Activated naive CD8-positive, alpha-beta T cell treated with anti-CD3 and anti-CD28 coated beads, Interleukin-2, amount 50 U/mL, for 24 hours (primary cell): Measurements from ENCODE around the gene CFDP1.
"Not testable (repeated sequence)": the region's sequence is repeated elsewhere in the genome, so short reads cannot be mapped to it uniquely, and the experiment has no call there.

Source experiments
- ATAC-seq: fragments of 150-1000 bp; cut with Tn5 transposase; one replicate; pipeline ENCODE4 v1.10.0; 2021
- DNase-seq: peaks from one replicate; pipeline ENCODE4 v3.0.0; 2021
- H3K27ac Mint-ChIP-seq: one replicate; pipeline ENCODE4 v1.8.0; 2021; ENCODE audit warnings: mild to moderate bottlenecking, mixed read lengths
- H3K27me3 Mint-ChIP-seq: one replicate; pipeline ENCODE4 v1.8.0; 2021; ENCODE audit warnings: mixed read lengths
- H3K36me3 Mint-ChIP-seq: one replicate; pipeline ENCODE4 v1.8.0; 2021; ENCODE audit warnings: low read depth, mixed read lengths
- H3K4me1 Mint-ChIP-seq: one replicate; pipeline ENCODE4 v1.8.0; 2021; ENCODE audit warnings: mixed read lengths
- H3K4me3 Mint-ChIP-seq: one replicate; pipeline ENCODE4 v1.8.0; 2021; ENCODE audit warnings: mild to moderate bottlenecking, moderate library complexity, mixed read lengths
- H3K9me3 Mint-ChIP-seq: one replicate; pipeline ENCODE4 v1.8.0; 2021; ENCODE audit warnings: mixed read lengths

The CFDP1 gene

DNA sequence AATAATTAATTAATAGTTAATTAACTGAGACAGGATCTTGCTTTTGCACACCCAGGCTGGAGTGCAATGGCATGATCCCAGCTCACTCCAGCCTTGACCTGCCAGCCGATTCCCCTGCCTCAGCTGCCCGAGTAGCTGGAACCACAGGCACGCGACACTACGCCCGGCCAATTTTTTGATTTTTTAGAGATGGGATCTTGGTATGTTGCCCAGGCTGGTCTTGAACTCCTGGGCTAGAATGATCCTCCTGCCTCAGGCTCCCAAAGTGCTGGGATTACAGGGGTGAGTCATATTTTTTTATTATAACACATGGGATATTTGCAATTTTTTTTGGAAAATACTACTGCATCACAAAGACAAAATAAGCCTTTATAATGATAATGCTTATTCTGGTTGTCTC, 151.5 kb downstream of the CFDP1 start:
- Mint-ChIP-seq H3K27me3 (peaks cover 50% of the 10 kb centered on the region), H3K4me3 (no peak overlapping the region), H3K27ac (no peak overlapping the region), H3K36me3 (peaks cover 3% of the 10 kb centered on the region), H3K9me3 (no peaks in the 10 kb centered on the region), H3K4me1 (no peaks in the 10 kb centered on the region)
- ATAC-seq: no peak
- no peak for DNase-seq

DNA sequence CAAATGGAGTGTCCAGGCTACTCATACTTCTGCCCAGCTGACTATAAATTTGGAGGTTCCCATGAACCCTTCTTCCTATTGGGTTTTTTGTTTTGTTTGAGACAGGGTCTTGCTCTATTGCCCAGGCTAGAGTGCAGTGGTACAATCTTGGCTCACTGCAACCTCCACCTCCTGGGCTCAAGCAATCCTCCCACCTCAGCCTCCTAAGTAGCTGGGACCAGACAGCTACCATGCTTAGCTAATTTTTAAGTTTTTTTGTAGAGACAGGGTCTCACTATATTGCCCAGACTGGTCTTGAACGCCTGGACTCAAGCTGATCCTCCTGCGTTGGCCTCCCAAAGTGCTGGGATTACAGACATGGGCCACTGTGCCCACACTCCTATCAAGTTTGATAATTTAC, 152.3 kb downstream of the CFDP1 start:
- DNase-seq, ATAC-seq, H3K4me1 Mint-ChIP-seq, H3K9me3 Mint-ChIP-seq, H3K4me3 Mint-ChIP-seq, H3K27ac Mint-ChIP-seq, H3K36me3 Mint-ChIP-seq: not testable (repeated sequence)
- peaks cover 45% of the 10 kb centered on the region for H3K27me3 Mint-ChIP-seq

DNA sequence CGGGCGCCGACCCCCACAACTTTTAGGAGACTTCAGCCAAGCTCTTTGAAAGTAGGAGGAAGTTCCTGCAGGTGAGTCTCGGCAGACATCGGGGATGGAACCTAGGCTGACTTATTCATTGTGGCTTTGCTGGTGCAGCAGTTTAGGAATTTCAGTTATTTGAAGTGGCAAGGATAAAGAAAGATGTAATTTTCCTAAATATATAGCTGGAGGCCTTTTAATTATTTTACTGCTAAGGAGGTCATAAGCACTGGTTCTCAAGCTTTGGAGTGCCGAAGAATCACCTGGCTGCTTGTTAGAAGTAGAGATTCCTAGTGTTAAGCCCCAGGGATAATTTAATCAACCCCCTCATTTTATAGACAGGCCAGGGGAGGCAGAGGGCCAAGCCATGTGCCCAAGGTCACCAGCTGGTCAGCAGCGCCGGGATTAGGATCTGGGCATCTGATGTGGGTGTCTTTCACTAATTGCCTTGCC, 152.9 kb downstream of the CFDP1 start:
- peaks cover 45% of the 10 kb centered on the region for H3K27me3 Mint-ChIP-seq
- DNase-seq (no peak), ATAC-seq (no peak)
- H3K4me1 Mint-ChIP-seq: no peaks in the 10 kb centered on the region
- no peaks in the 10 kb centered on the region for H3K36me3 Mint-ChIP-seq
- no peak overlapping the region for H3K27ac Mint-ChIP-seq
- H3K4me3 Mint-ChIP-seq: no peak overlapping the region
- no peaks in the 10 kb centered on the region for H3K9me3 Mint-ChIP-seq

DNA sequence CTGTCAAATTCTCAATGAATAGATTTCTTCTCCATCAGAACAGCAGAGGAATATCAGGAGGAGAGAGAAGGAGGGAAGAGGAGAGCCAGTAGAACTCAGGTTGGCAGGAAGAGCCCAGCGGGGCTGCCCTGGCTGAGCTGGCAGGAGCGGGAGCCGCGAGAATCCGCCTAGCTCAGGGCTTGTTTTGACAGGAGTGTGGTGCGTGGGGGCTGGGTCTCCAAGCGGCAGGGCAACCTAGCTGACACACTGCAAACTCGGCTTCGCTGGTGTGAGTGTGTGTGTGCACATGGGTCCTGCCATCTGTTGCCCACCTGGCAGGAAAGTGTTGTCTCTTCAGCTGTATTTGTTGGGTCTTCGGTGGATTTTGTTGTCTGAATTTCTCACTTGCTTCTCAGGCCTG, 154.0 kb downstream of the CFDP1 start:
- H3K9me3 Mint-ChIP-seq: no peaks in the 10 kb centered on the region
- H3K36me3 Mint-ChIP-seq: no peaks in the 10 kb centered on the region
- peaks cover 51% of the 10 kb centered on the region for H3K27me3 Mint-ChIP-seq
- no peaks in the 10 kb centered on the region for H3K4me1 Mint-ChIP-seq
- H3K4me3 Mint-ChIP-seq: no peak overlapping the region
- ATAC-seq (no peak), DNase-seq (no peak)
- no peak overlapping the region for H3K27ac Mint-ChIP-seq

DNA sequence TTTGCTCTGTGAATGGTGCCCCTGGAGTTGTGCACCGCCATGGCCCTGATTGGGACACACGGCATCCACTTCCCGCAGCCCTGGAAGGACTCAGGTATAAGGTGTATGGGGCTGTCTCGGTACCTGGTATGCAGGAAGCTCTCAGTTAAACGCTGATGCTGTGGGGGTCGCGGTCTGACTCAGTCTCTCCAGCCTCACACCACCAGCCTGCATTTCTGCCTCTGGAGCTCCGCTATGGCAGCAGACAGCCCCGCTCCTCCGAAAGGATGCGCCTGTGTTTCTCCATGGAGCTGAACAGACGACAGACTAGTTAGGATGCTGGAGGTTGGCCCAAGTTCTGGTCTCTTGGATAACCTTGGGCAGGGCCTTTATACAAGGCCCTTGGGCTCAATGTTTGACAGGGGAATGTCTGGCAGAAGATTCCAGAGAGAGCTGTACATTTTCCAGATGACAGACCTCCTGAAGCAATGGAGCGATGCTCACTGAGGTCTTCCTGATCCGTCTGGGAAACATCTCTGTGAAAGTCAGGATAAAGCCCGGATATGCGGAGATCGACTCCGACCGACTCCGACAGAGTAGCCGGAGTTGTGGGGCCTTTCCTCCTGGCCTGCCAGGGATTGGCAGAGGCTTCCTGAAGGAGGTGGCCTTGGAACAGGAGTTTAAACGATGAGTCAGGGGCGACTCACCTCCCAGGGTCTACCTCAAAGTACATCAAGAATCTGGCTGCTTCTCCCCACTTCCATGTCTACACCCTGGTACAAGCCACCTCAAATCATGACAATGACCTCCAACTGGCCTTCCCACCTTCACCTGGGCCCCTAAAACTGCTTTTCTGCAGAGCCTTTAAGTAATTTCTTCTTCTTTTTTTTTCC, 160.0 kb downstream of the CFDP1 start:
- Mint-ChIP-seq H3K36me3 (no peaks in the 10 kb centered on the region), H3K9me3 (no peaks in the 10 kb centered on the region), H3K4me1 (no peaks in the 10 kb centered on the region)

DNA sequence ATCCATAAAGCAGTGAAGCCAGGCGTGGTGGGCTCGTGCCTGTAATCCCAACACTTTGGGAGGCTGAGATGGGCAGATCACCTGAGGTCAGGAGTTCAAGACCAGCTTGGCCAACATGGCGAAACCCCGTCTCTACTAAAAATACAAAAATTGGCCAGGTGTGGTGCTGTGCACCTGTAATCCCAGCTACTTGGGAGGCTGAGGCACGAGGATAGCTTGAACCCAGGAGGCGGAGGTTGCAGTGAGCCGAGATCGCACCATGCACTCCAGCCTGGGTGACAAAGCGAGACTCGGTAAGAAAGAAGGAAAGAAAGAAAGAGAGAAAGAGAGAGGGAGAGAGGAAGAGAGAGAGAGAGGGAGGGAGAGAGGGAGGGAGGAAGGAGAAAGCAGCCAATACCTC, 160.7 kb downstream of the CFDP1 start:
- not testable (repeated sequence) for H3K4me1 Mint-ChIP-seq, DNase-seq, H3K9me3 Mint-ChIP-seq, H3K36me3 Mint-ChIP-seq, ATAC-seq, H3K4me3 Mint-ChIP-seq, H3K27ac Mint-ChIP-seq
- peaks cover 44% of the 10 kb centered on the region for H3K27me3 Mint-ChIP-seq

More for the DNA sequence above, 160.0 kb downstream of the CFDP1 start:
- H3K27me3 Mint-ChIP-seq: peaks cover 45% of the 10 kb centered on the region
- no peak for ATAC-seq
- no peak for DNase-seq
- H3K27ac Mint-ChIP-seq: no peak overlapping the region
- H3K4me3 Mint-ChIP-seq: no peak overlapping the region

DNA sequence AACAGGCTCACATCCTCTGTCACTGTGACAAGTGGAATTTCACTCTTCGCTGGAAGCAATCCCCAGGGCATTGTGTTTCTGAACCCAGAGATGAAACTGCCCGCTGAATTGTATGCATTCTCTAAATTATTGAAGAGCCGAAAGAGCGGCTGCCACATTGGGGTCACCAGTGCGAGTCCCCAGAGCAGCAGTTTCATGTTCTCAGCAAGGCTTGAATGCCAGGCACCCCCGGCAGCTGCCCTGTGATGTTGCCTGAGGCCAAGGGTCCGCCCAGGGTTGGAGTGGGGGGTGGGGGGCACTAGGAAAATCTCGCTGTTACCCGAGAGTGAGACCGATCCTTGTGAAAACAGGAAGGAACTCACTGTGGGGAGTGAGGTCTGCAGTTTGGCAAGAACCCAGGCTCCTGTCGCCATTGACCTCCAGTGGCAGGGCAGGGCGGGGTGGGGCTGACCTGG, 161.2 kb downstream of the CFDP1 start:
- ATAC-seq (no peak), DNase-seq (no peak)
- no peak overlapping the region for H3K27ac Mint-ChIP-seq
- no peaks in the 10 kb centered on the region for H3K36me3 Mint-ChIP-seq
- no peaks in the 10 kb centered on the region for H3K9me3 Mint-ChIP-seq
- H3K4me3 Mint-ChIP-seq: no peak overlapping the region
- H3K4me1 Mint-ChIP-seq: no peaks in the 10 kb centered on the region
- H3K27me3 Mint-ChIP-seq: peaks cover 41% of the 10 kb centered on the region

DNA sequence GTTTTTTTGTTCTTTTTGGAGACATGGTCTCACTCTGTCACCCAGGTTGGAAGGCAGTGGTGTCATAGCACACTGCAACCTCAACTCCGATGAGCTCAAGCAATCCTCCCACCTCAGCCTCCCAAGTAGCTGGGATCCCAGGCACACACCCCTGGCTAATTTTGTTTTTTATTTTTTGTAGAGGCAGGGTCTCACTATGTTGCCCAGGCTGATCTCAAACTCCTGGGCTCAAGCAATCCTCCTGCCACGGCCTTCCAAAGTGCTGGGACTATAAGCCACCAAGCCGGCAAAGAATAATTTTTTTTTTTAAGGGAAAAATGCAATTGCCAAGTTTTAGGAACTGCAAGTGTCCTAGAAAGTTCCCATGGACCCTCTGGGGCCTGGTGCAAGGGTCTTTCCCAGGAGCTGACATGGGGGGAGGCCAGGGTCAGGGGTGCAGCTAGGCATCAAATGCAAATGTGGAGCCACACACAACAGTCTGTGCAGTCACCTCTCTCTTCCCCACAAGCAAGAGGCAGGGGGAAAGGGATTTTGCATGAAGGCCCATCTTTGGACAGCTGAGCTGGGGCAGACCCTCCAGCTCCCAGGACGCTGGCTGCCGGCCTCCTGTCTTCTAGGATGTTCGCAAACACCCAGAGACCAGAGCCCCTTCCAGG, 161.7 kb downstream of the CFDP1 start:
- Mint-ChIP-seq H3K4me1 (no peaks in the 10 kb centered on the region), H3K27ac (no peak overlapping the region), H3K27me3 (peaks cover 44% of the 10 kb centered on the region), H3K4me3 (no peak overlapping the region), H3K9me3 (no peaks in the 10 kb centered on the region), H3K36me3 (no peaks in the 10 kb centered on the region)
- no peak for ATAC-seq
- DNase-seq: no peak

DNA sequence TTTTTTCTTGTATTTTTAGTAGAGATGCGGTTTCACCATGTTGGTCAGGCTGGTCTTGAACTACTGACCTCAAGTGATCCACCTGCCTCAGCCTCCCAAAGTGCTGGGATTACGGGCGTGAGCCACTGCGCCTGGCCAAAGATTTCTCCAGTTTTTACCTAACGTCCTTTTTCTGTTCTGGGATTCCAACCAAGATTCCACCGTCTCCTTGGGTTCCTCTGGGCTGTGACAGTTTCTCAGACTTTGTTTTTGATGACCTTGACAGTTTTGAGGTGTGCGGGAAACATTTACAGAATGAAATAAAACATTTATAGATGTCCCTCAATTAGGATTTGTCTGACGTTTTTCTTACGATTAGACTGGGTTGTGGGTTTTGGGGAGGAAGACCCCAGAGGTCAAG, 163.9 kb downstream of the CFDP1 start:
- not testable (repeated sequence) for ATAC-seq, H3K4me3 Mint-ChIP-seq, H3K36me3 Mint-ChIP-seq, H3K4me1 Mint-ChIP-seq, H3K27ac Mint-ChIP-seq, H3K9me3 Mint-ChIP-seq, DNase-seq
- H3K27me3 Mint-ChIP-seq: peaks cover 48% of the 10 kb centered on the region

DNA sequence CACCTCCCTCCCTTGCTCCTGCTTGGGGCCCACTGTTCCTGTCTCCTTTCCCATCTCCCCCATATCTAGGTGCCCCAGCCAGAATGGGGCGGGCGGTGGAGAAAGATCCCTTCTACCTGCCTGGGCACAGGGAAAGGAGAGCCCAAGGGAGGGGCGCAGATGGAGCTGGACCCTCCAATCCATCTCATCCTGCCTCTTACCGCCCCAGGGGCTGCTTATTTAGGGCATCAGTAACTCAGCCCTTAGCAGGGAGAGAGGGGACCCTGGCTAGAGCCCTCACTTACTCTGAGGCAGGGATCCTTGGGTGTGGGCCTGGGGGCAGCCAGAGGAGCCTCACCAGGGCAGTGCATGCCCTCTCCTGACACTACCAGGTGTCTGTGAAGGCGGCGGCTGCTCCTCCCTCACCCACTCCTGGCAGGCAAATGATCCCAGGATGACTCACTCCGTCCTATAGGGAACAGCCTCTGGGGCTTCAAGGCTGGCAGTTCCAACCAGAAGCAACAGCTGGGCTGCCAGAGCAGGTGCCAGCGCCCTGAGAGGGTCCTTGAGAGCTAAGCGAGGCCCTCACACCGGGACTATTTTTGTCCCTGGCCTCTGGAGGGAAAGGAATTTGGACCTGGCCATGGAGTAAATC, 165.6 kb downstream of the CFDP1 start:
- H3K4me3 Mint-ChIP-seq: no peak overlapping the region
- DNase-seq: no peak
- H3K4me1 Mint-ChIP-seq: peaks cover 4% of the 10 kb centered on the region
- no peak overlapping the region for H3K27ac Mint-ChIP-seq
- peaks cover 1% of the 10 kb centered on the region for H3K36me3 Mint-ChIP-seq
- no peak for ATAC-seq
- no peaks in the 10 kb centered on the region for H3K9me3 Mint-ChIP-seq
- H3K27me3 Mint-ChIP-seq: peaks cover 48% of the 10 kb centered on the region

DNA sequence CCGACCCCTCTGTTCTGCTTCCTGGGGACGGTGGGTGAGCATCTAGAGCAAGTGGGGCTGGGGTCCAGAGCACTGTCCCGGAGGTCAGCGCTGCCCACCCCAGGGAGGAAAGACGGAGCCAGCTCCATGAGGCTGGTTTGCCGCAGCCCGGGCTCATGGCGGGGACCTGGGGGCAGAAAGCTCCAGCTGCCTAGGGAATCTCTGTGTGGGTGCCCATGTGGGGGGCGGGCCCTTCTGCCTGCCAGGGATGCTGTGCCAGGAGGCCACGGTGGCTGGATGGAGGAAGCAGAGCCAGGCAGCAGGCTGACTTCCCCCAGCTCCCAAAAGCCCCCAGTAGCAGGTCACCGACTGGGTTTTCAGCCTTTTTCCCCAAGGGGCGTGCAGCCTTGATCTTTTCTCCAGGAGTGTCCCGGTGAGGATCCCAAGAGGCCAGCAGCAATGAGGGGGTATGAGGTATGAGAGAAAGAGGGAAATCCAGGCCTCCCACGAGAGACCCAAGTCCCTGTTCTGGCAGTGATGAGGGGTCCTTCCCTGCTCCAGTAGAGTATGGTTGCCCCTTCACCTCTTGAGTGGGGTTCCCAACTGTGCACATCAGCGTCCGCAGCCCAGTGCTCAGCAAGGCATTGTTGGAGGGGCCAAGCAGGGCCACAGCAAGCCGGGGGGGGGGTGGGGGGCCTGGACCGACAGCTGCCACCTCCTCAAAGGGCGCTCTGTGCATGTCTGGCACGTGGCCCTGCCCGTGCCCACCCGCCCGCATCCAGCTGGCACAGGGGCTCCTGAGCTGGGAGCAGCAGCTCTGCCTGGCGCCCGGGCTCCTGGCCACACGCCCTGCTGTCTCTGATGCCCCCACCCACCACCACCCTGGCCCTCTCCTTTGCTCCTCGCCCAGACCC, 166.3 kb downstream of the CFDP1 start:
- peak overlapping the region; percentile 49 for H3K4me3 Mint-ChIP-seq
- peaks cover 1% of the 10 kb centered on the region for H3K36me3 Mint-ChIP-seq
- ATAC-seq (no peak), DNase-seq (no peak)
- peaks cover 4% of the 10 kb centered on the region for H3K4me1 Mint-ChIP-seq
- peaks cover 50% of the 10 kb centered on the region for H3K27me3 Mint-ChIP-seq
- no peaks in the 10 kb centered on the region for H3K9me3 Mint-ChIP-seq
- H3K27ac Mint-ChIP-seq: no peak overlapping the region

DNA sequence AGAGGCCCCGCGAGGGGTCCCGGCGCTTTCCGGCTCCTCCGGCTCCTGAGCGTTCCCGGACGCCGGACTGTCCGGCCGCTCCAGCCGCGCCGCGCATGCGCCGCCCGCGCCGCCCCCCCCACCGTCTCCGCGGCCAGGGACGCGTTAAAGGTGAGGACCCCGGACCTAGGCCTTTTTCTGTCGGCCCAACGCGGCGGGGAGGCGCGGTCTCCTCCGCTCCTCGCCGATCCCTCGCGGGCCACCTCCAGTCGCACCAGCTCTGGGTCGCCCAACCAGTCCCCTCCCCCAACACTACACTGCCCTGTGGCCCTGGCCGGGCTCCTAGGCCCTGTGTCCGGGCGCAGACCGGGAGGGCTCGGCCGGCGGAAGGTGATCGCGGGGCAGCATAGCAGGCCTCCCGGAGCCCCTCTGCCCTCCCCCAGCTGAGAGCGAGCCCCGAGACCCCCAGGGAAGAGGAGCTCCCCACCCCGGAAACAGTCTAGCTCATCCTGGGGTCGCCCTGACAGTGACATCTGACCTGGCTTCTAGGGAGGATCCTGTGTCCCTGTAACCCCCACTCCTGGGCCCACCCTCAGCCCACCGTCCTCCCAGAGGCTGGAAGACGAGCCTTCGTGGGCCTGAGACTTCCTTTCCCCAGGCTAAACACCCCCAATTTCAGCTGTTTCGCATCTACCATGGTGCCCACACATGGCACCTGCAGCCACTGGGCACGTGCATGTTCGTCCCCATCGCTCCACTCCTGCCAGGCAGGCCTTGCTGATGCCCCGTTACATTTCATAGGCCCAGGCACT, 167.2 kb downstream of the CFDP1 start:
- Mint-ChIP-seq H3K27me3 (peaks cover 45% of the 10 kb centered on the region), H3K9me3 (no peaks in the 10 kb centered on the region), H3K4me1 (peaks cover 4% of the 10 kb centered on the region), H3K4me3 (peak overlapping the region; percentile 49), H3K36me3 (peaks cover 1% of the 10 kb centered on the region), H3K27ac (no peak overlapping the region)
- DNase-seq (peak; percentile 32), ATAC-seq (no peak)

DNA sequence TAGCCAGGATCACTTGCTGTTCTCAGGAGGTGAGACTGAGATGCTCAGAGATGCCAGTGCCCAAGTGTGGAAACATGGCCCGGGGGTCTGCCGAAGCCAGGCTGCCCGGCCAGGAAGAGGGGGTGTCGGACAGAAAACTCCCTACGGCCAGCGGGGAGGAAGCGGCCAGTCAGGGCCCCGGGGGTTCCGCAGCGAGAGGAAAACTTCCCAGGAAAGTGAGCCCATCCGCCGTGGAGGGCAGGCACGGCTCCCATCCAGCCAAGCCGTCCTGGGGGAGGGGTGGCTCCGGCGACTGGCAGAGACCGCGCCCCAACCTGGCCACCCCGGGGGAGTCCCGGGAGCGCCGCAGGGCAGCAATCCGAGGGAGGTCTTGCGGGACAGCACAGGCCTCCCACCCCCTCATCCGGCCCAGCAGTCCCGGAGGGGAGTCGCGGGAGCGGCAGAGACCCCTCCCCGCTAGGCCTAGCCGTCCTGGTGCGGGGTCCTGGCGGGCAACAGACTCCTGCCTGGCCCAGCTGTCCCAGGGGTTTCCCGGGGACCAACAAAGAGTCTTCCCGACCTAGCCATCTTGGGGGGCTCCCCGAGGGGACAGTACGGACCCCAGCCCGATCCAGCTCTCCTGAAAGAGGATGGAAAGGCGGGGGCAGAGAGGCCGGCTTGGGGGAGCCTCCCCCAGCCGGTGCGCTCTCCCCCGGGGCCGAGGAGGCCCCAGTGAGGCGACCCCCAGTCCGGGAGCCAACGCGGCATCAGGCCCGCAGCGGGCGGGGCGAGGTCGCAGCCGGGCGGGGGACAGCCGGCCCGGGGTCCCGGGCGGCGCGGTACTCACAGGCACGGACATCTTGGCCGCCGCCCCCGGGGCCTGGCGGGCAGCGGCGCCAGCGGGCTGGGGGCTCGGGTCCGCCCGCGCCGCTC, 168.0 kb downstream of the CFDP1 start:
- Mint-ChIP-seq H3K4me3 (peak overlapping the region; percentile 45), H3K27ac (no peak overlapping the region)

More for the DNA sequence above, 168.0 kb downstream of the CFDP1 start:
- H3K27me3 Mint-ChIP-seq: peaks cover 44% of the 10 kb centered on the region
- DNase-seq (no peak), ATAC-seq (no peak)
- H3K9me3 Mint-ChIP-seq: no peaks in the 10 kb centered on the region
- peaks cover 1% of the 10 kb centered on the region for H3K36me3 Mint-ChIP-seq
- peaks cover 4% of the 10 kb centered on the region for H3K4me1 Mint-ChIP-seq
